Esophagus squamous epithelium (tissue), 5 donors: ENCODE data around the gene TPST1. TPM values are rescaled to one million over a fixed set of nuclear protein-coding genes. Genes with fewer than 3 reads are reported as not detected.
"Not testable (repeated sequence)": the region's sequence is repeated elsewhere in the genome, so short reads cannot be mapped to it uniquely, and the experiment has no call there.

Source experiments
- DNase-seq: peaks from one replicate; lab custom pipeline; 2025; lab: John Stamatoyannopoulos, UW
- H3K27ac ChIP-seq, 4 donors: fragments of 200-600 bp; sonication (generic); one replicate each; pipeline ENCODE4 v1.5.1; 2016 to 2019; ENCODE audit warnings: mild to moderate bottlenecking in 1 of 4
- H3K27me3 ChIP-seq, 4 donors: fragments of 200-600 bp; sonication (generic); 1 replicate in 3 of 4; 2 replicates in 1 of 4; pipeline versions ENCODE4 v1.5.1 to v1.6.0; 2017 to 2021; ENCODE audit warnings: antibody characterized with exemption in 1 of 4
- H3K36me3 ChIP-seq, 3 donors: fragments of 200-600 bp; sonication (generic); one replicate each; pipeline ENCODE4 v1.5.1; 2016 to 2019
- H3K4me1 ChIP-seq, 3 donors: fragments of 200-600 bp; sonication (generic); one replicate each; pipeline ENCODE4 v1.5.1; 2017 to 2019
- H3K4me3 ChIP-seq, 4 donors: fragments of 200-600 bp; sonication (generic); 1 replicate in 3 of 4; 2 replicates in 1 of 4; pipeline ENCODE4 v1.5.1; 2016 to 2019; ENCODE audit warnings: mild to moderate bottlenecking in 2 of 4, moderate library complexity in 1 of 4
- H3K9me3 ChIP-seq, 3 donors: fragments of 200-600 bp; sonication (generic); one replicate each; pipeline ENCODE4 v1.5.1; 2016 to 2019
- CTCF ChIP-seq, 6 experiments: fragments of 450-650 bp in 4 of 6; fragments of 200-600 bp in 2 of 6; sonication (generic) in 2 of 6; IDR thresholded peaks; one replicate each; pipeline ENCODE4 v1.5.1; 2016 to 2019; ENCODE audit warnings: antibody characterized with exemption in 6 of 6, mild to moderate bottlenecking in 4 of 6, moderate library complexity in 4 of 6
- POLR2A ChIP-seq, 4 donors: fragments of 450-650 bp; IDR thresholded peaks; one replicate each; pipeline ENCODE4 v1.6.1; 2017; ENCODE audit warnings: antibody characterized with exemption in 4 of 4, mild to moderate bottlenecking in 4 of 4, moderate library complexity in 3 of 4
- WGBS, 2 donors: methylation state at CpG; one replicate each; pipeline ENCODE4 v1.1.5; 2018; 5-methylcytosine and 5-hydroxymethylcytosine counted together
- intact Hi-C: fragments of 100-400 bp; cut with DNase I; formaldehyde crosslinking; loops from one replicate; pipeline ENCODE4 v1.15.0; 2022
- total RNA-seq, 4 donors: library from RNA; depleted of rRNA; stranded (reverse); fragments of >200 nt; gene quantifications; one replicate each; pipeline ENCODE4 v1.1.0, GENCODE V29; 2016
- donor health status: DM: yes; HTN: yes; CAD: no.

Gene TPST1
- total RNA-seq, 4 donors from 2014 or later, result 10.2 to 23.1 (median 17.1) TPM

- intact Hi-C loops, result no loop called here
- no peak overlapping the region for H3K4me3 ChIP-seq
- TF ChIP-seq CTCF (IDR thresholded peaks at IDR 0.05), result no peak
- no peaks in the 10 kb centered on the region for H3K9me3 ChIP-seq
- no peaks in the 10 kb centered on the region for H3K27me3 ChIP-seq
- H3K4me1 ChIP-seq, result peaks cover 12 to 38% (median 18%) of the 10 kb centered on the region in 3 donors
- WGBS, 2 donors, result 66 to 82% methylated on average over 5 of the region's 5 CpGs
- no peak overlapping the region for H3K27ac ChIP-seq
- H3K36me3 ChIP-seq, result no peaks in the 10 kb centered on the region
- no peak for DNase-seq
These were observed 158.5 kb downstream of the TPST1 start for GRCh38 chr7:66363635-66364034.

- DNase-seq, result not testable (repeated sequence)
These were observed 159.9 kb downstream of the TPST1 start for GRCh38 chr7:66365031-66365430.

GRCh38 chr7:66371096-66371824 lies 166.1 kb downstream of the TPST1 start:
- Histone ChIP-seq H3K9me3 (no peaks in the 10 kb centered on the region), H3K36me3 (peaks cover 0 to under 1% (median 0%) of the 10 kb centered on the region in 3 donors), H3K27me3 (no peaks in the 10 kb centered on the region), H3K4me3 (no peak overlapping the region), H3K4me1 (no peaks in the 10 kb centered on the region), H3K27ac (no peak overlapping the region)
- 80 to 83% methylated on average over 7 of the region's 7 CpGs for WGBS, 2 donors
- no peak for DNase-seq
- TF ChIP-seq POLR2A (IDR thresholded peaks at IDR 0.05), result no peak
- TF ChIP-seq CTCF (IDR thresholded peaks at IDR 0.05), result no peak
- intact Hi-C loops, result no loop called here

More at GRCh38 chr7:66365031-66365430, 159.9 kb downstream of the TPST1 start:
- H3K4me1 ChIP-seq, result peaks cover 0 to 24% (median 8%) of the 10 kb centered on the region in 3 donors
- H3K9me3 ChIP-seq, H3K27ac ChIP-seq, H3K4me3 ChIP-seq, H3K36me3 ChIP-seq, H3K27me3 ChIP-seq, intact Hi-C loops: not testable (repeated sequence)
- 89 to 90% methylated on average over 14 of the region's 14 CpGs for WGBS, 2 donors

GRCh38 chr7:66374141-66374840 lies 169.2 kb downstream of the TPST1 start:
- DNase-seq, H3K27ac ChIP-seq, H3K4me3 ChIP-seq, intact Hi-C loops, H3K27me3 ChIP-seq, H3K4me1 ChIP-seq, H3K9me3 ChIP-seq: not testable (repeated sequence)
- WGBS, 2 donors, result 82 to 92% methylated on average over 5 of the region's 5 CpGs
- peaks cover 0 to 28% (median 5%) of the 10 kb centered on the region in 3 donors for H3K36me3 ChIP-seq

GRCh38 chr7:66376264-66376945 lies 171.3 kb downstream of the TPST1 start:
- no peak overlapping the region for H3K27ac ChIP-seq
- H3K36me3 ChIP-seq, result peaks cover 0 to 45% (median 5%) of the 10 kb centered on the region in 3 donors
- no peak overlapping the region for H3K4me3 ChIP-seq
- H3K27me3 ChIP-seq, result no peaks in the 10 kb centered on the region
- peaks cover 0 to 5% (median 0%) of the 10 kb centered on the region in 3 donors for H3K4me1 ChIP-seq
- TF ChIP-seq POLR2A (IDR thresholded peaks at IDR 0.05), result no peak
- no peak for DNase-seq
- 94 to 95% methylated on average over 18 to 42 of the region's 45 CpGs for WGBS, 2 donors
- intact Hi-C loops, result no loop called here
- H3K9me3 ChIP-seq, result peaks cover 0 to 10% (median 0%) of the 10 kb centered on the region in 3 donors

GRCh38 chr7:66377045-66377444 lies 171.9 kb downstream of the TPST1 start:
- DNase-seq, result no peak
- TF ChIP-seq CTCF (IDR thresholded peaks at IDR 0.05) (no peak), POLR2A (IDR thresholded peaks at IDR 0.05) (no peak)
- Histone ChIP-seq H3K27me3 (no peaks in the 10 kb centered on the region), H3K9me3 (peaks cover 0 to 10% (median 0%) of the 10 kb centered on the region in 3 donors), H3K4me3 (no peak overlapping the region), H3K36me3 (peaks cover 0 to 45% (median 5%) of the 10 kb centered on the region in 3 donors), H3K27ac (no peak overlapping the region), H3K4me1 (peaks cover 0 to 5% (median 0%) of the 10 kb centered on the region in 3 donors)
- WGBS, 2 donors, result 100% methylated on average over 1 of the region's 32 CpGs; no CpG with 5 or more reads in 1 of the 2 donors
- intact Hi-C loops, result no loop called here
